ENCODE measurements around the gene MAGEH1. TPM values are rescaled to one million over a fixed set of nuclear protein-coding genes. Genes with fewer than 3 reads are reported as not detected.

Gene MAGEH1
- total RNA-seq, 2 experiments from 2014 or later = 16.0 to 17.9 TPM

- no peak for ATAC-seq (ENCODE audit: low read depth)
- Mint-ChIP-seq H3K4me1 (peaks cover 4% of the 10 kb centered on the region), H3K36me3 (no peaks in the 10 kb centered on the region), H3K4me3 (no peak overlapping the region), H3K27ac (no peak overlapping the region), H3K27me3 (no peaks in the 10 kb centered on the region), H3K9me3 (no peaks in the 10 kb centered on the region)
- POLR2A ChIA-PET = no interaction called here
- DNase-seq = no peak
These were observed 28.6 kb downstream of the MAGEH1 start for GRCh38 chrX:55480390-55481062.

- no peak for ATAC-seq (ENCODE audit: low read depth)
- Mint-ChIP-seq H3K4me3 (no peak overlapping the region), H3K36me3 (no peaks in the 10 kb centered on the region), H3K27me3 (no peaks in the 10 kb centered on the region), H3K27ac (no peak overlapping the region), H3K9me3 (no peaks in the 10 kb centered on the region), H3K4me1 (peaks cover 9% of the 10 kb centered on the region)
- POLR2A ChIA-PET = no interaction called here
- no peak for DNase-seq
These were observed 33.0 kb downstream of the MAGEH1 start for GRCh38 chrX:55484948-55485347.

GRCh38 chrX:55486736-55487135, 34.8 kb downstream of the MAGEH1 start:
- POLR2A ChIA-PET = no interaction called here
- no peak for DNase-seq
- H3K36me3 Mint-ChIP-seq = no peaks in the 10 kb centered on the region
- H3K4me1 Mint-ChIP-seq = peaks cover 9% of the 10 kb centered on the region
- H3K27ac Mint-ChIP-seq = no peak overlapping the region
- ATAC-seq (ENCODE audit: low read depth) = no peak
- H3K9me3 Mint-ChIP-seq = no peaks in the 10 kb centered on the region
- no peak overlapping the region for H3K4me3 Mint-ChIP-seq
- no peaks in the 10 kb centered on the region for H3K27me3 Mint-ChIP-seq

DNA sequence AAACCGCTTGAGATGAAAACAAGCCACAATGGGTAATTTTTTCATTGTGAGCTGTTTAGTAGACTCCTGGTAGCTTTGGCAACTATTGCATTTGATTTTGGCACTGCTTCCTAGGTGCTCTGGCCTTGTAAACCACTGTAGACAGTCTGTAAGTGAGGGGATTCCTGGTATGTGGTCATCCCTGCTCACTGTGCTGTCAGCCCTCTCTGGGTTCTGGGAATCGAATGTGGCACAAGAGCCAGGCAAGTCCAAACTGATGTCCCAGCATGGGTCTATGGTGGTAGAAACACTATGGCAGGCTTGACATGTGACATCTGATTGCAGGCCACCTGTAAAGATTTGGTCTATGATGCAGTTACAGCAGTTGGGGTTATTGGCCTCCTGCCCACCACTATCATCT, 35.2 kb downstream of the MAGEH1 start:
- DNase-seq = no peak
- POLR2A ChIA-PET = no interaction called here
- Mint-ChIP-seq H3K27ac (no peak overlapping the region), H3K9me3 (no peaks in the 10 kb centered on the region), H3K36me3 (no peaks in the 10 kb centered on the region), H3K4me3 (no peak overlapping the region), H3K27me3 (no peaks in the 10 kb centered on the region), H3K4me1 (peaks cover 9% of the 10 kb centered on the region)
- no peak for ATAC-seq (ENCODE audit: low read depth)

DNA sequence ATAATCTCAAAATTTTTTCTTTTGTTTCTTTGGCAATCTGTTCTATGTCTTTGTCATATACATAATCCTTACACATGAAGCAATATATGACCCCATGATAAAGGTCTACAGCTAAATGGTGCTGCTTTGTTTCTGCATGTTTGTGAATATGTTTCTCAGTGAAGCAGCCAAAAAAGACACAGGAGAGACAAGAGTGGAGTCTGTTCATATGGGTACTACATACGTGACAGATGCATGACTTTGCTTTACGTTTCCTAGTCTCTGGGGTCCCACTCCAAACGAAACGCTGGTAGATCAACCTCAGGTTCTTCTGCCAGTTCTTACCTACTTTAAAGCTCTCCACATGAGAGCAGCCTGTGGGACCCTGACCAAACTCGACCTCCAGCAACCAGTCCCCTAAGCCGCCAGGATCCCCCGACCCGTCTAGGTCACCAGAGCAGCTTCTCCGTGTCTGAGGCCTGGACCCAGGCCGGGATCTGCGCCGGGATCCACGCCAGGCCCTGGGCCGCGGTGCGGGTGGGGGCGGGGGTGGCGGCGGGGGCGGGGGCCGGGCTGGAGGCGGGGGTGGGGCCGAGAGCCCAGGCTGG, 36.2 kb downstream of the MAGEH1 start:
- Mint-ChIP-seq H3K36me3 (no peaks in the 10 kb centered on the region), H3K4me1 (peaks cover 8% of the 10 kb centered on the region), H3K9me3 (no peaks in the 10 kb centered on the region), H3K4me3 (peak overlapping the region; percentile 78), H3K27ac (peak overlapping the region; percentile 78), H3K27me3 (no peaks in the 10 kb centered on the region)
- POLR2A ChIA-PET = interaction anchor here (0.7 to 2.4 kb wide), 5 partner anchors 36 to 1276 kb away, joined by 3 to 18 read pairs (median 11); partner anchors contain the start of genes APEX2, MAGEH1 and RRAGB
- no peak for ATAC-seq (ENCODE audit: low read depth)
- DNase-seq = no peak

DNA sequence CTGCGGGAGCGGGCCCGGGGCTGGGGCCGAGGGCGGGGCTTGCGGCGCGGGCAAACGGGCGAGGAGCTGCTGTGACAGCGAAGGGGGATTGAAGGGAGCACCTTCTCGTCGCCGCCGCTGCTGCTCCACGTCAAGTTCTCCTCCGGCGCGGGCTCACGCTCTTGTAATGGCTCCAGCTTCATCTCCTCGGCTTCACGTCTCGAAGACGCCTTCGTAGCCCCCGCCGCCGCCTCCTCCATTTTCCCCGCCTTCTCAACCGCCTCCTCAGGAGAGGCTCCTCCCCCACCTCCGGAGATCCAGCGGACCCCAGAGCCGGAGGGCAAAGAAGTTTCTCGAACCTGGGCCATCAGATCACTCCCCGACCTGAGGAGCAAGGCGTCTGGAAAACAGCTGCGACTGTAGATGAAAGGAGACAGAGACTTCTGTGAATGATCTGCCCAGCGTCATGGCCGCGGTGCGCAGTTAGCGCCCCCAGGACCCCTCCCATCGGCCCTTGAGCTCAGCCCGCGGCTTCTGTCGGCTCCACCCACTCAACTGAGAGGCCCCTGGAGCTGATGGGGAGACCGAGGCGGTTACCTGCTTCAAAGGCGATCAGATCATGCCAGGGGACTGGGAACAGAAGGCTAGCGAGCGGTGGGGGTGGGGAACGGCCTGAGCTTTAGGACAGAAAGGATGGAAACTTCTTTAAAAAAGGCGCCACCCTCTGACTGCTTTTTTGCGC, 36.8 kb downstream of the MAGEH1 start:
- POLR2A ChIA-PET = interaction anchor here (1.6 to 2.4 kb wide), 4 partner anchors 36 to 489 kb away, joined by 8 to 18 read pairs (median 11); partner anchors contain the start of genes APEX2, MAGEH1 and RRAGB
- peak; percentile 71 for DNase-seq
- Mint-ChIP-seq H3K4me1 (peaks cover 8% of the 10 kb centered on the region), H3K36me3 (no peaks in the 10 kb centered on the region), H3K4me3 (peak overlapping the region; percentile 93), H3K27me3 (no peaks in the 10 kb centered on the region), H3K27ac (peak overlapping the region; percentile 90), H3K9me3 (no peaks in the 10 kb centered on the region)
- peak; percentile 76 for ATAC-seq (ENCODE audit: low read depth)

DNA sequence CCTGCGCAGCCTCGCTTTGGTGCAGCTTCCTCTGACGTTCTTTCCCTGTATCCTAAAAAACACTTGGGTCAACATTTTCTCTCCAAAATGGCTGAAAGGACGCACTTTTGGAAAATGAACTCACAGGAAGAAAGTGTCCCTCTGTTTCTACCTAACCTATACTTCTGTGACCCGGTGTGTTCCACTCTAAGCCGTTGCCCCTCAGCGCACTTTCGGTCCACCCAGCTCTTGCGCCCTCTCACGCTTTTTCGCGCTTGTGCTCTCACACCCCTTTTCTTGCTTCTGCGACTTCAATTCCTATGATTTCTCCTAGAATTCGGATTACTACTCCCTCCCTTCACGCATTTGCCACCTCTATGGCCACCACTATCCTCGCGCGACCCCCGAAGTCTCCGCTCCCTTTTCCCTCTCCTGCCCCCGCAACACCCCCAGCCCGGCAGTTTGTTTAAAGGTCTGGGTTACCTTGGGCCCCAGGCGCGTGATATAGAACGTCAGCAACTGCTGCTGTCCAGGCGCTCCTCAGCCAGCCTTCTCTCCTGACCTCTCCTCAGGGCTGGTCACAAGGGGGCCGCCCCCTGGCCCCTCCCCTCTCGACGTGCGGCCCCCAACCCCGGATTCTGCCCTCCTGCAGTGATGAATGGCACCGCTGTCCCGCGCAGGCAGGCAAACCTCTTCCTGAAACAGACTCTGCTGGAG, 37.5 kb downstream of the MAGEH1 start, which contains the start of gene USP51:
TSS of gene USP51 (minus strand) at position 535 of the 696 bp plus-strand sequence. CDS start 909 bp downstream, outside the sequence.
- DNase-seq (peak; percentile 36), ATAC-seq (ENCODE audit: low read depth) (peak; percentile 49)
- H3K27ac Mint-ChIP-seq = peak within 1 kb of the TSS; percentile 90
- peak within 1 kb of the TSS; percentile 93 for H3K4me3 Mint-ChIP-seq
- no peaks in the 10 kb centered on the region for H3K27me3 Mint-ChIP-seq
- POLR2A ChIA-PET = interaction anchor here (1.6 to 2.4 kb wide), 4 partner anchors 37 to 489 kb away, joined by 8 to 18 read pairs (median 11); partner anchors contain the start of genes APEX2, MAGEH1 and RRAGB
- H3K36me3 Mint-ChIP-seq = no peaks in the 10 kb centered on the region
- peaks cover 8% of the 10 kb centered on the region for H3K4me1 Mint-ChIP-seq
- no peaks in the 10 kb centered on the region for H3K9me3 Mint-ChIP-seq

- POLR2A ChIA-PET = interaction anchor here (0.8 kb wide), 1 partner anchor 38 kb away, joined by 4 read pairs; the partner anchor contains the start of gene MAGEH1
- DNase-seq = no peak
- no peaks in the 10 kb centered on the region for H3K27me3 Mint-ChIP-seq
These were observed 38.2 kb downstream of the MAGEH1 start for GRCh38 chrX:55490121-55490520.

DNA sequence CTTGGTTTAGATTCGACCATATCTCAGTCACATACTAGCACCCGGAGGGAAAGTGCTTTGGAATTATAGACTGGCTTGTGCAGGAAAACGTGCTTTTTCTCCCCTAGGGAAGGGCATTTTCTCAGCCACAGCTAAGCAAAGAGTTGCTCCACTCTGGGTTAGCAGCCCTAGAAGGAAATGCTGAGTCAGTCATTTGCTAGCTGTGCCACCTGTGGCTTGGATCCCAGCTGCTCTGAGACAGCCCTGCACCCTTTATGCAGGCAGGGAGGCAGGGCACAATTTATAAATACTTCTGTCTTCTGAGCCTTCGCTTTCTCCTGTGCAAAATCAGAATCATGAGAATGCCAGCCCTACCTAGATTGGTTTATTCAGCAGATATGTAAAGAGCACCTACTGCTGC, 39.0 kb downstream of the MAGEH1 start:
- Mint-ChIP-seq H3K27ac (no peak overlapping the region), H3K9me3 (no peaks in the 10 kb centered on the region), H3K4me1 (peaks cover 5% of the 10 kb centered on the region), H3K36me3 (no peaks in the 10 kb centered on the region), H3K4me3 (no peak overlapping the region), H3K27me3 (no peaks in the 10 kb centered on the region)
- DNase-seq (no peak), ATAC-seq (ENCODE audit: low read depth) (no peak)
- POLR2A ChIA-PET = interaction anchor here (0.8 kb wide), 1 partner anchor 38 kb away, joined by 4 read pairs; the partner anchor contains the start of gene MAGEH1

More at GRCh38 chrX:55490121-55490520, 38.2 kb downstream of the MAGEH1 start:
- no peaks in the 10 kb centered on the region for H3K36me3 Mint-ChIP-seq
- ATAC-seq (ENCODE audit: low read depth) = no peak
- H3K27ac Mint-ChIP-seq = no peak overlapping the region
- peak overlapping the region; percentile 93 for H3K4me3 Mint-ChIP-seq
- no peaks in the 10 kb centered on the region for H3K9me3 Mint-ChIP-seq
- H3K4me1 Mint-ChIP-seq = peaks cover 5% of the 10 kb centered on the region

Small RNA genes within 50 kb of the gene (microRNA-seq; reads per million reads assigned to microRNA genes)
- gene MIR4536-1 (not detected), gene MIR4536-2 (not detected)

Other genes starting within 250 kb of the MAGEH1 start
- under 1 TPM; 0.83 to 0.85 TPM for gene PAGE5, start 231.8 kb upstream of the MAGEH1 start, total RNA-seq
- not detected for gene PAGE3, start 187.2 kb upstream of the MAGEH1 start, total RNA-seq
- gene USP51, start 37.7 kb downstream of the MAGEH1 start, total RNA-seq = 1 to 10 TPM; 1.6 to 2.0 TPM
- not detected for gene FOXR2, start 171.3 kb downstream of the MAGEH1 start, total RNA-seq

Measured in activated naive CD8-positive, alpha-beta T cell treated with anti-CD3 and anti-CD28 coated beads, Interleukin-2, amount 10 ng/mL, durations not matched to agents 7 days and 5 days (primary cell).